Fibroblast of gingiva (primary cell): ENCODE data around the gene DLGAP1.
A peak's percentile ranks its signal among the peaks of the same experiment; 100 is the strongest.

Experiments
- DNase-seq: peaks from one replicate; pipeline ENCODE4 v3.0.0-alpha.2; 2011; ENCODE audit warnings: low read depth

The DLGAP1 gene

GRCh38 chr18:3816610-3817363, 638.3 kb downstream of the DLGAP1 start:
- peak; percentile 97 for DNase-seq

DNA sequence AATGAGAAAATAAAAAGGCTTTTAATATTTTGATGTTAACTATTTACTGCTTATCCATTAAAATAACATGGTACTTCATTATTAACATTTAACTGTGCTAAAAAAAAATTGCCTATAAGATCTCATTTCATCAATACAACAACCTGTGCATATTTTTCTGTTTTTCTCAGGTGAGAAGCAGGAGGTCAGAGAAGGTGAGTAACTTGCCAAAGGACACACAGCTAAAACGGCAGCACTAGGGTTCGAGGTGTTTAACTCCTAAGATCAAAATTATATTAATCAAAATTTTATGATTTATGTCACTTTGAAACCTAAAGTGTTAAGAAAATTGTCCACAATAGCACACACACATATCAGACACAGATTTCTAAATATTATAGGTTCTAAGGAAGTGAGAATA, 639.1 kb downstream of the DLGAP1 start:
- DNase-seq = no peak

GRCh38 chr18:3814816-3815215, 640.3 kb downstream of the DLGAP1 start:
- peak; percentile 36 for DNase-seq

GRCh38 chr18:3810296-3810695, 644.8 kb downstream of the DLGAP1 start:
- no peak for DNase-seq

DNA sequence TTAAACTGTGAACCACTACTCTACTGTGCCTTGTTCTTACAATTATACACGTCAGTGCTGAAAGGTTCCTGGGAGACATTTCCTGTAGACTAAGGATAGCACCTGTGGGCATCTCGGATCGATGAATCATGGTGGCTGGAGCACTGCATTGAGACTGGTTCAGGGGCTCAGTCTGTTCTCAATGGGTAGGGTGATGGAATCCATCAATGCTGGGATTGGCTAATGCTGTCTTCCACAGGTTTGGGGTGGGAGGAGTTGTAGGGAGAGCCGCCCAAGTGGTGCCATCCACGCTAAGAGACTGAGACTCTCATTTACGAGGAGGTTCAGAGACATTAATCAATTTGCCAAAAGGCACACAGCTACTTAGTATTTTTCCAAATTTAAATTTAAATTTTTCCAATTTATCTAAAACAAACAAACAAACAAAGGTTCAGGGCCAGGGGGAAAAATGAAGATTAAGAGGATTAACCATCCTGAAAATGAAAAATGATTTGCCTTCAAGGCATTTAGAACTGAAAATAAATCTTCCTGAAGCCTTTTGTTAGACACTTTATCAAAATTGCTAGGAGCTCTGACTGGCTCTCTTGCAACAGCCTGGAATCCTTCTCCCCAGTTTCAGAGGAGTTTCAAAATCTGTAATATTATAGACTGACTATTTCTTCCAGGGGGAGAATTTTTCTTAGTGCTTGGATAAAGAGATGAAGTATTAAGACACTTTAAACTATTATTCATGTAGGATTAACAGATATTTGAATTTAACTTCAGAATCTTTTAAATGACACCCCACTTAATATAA, 645.9 kb downstream of the DLGAP1 start:
- DNase-seq = no peak

DNA sequence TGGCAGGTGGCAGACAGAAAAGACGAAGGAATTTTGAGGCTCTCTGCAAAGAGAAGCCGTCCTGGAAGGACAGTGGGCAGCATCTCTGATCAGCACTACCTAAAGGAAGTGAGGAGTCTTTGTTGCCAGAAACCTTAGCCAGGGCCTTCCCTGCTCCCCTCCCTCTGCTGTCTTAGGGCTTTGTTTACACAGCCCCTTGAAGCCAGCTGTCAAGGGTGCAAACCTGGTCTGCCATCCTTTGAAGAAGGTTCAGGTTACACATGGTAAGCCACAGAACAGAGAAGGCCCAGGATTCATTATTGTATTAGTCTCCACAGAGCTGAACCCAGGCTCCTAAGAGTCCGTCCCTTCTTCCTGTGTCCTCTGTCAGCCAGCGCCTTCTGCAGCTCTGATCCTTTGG, 648.5 kb downstream of the DLGAP1 start:
- DNase-seq = no peak

GRCh38 chr18:3804336-3804735, 650.8 kb downstream of the DLGAP1 start:
- no peak for DNase-seq

GRCh38 chr18:3803350-3803749, 651.8 kb downstream of the DLGAP1 start:
- no peak for DNase-seq

DNA sequence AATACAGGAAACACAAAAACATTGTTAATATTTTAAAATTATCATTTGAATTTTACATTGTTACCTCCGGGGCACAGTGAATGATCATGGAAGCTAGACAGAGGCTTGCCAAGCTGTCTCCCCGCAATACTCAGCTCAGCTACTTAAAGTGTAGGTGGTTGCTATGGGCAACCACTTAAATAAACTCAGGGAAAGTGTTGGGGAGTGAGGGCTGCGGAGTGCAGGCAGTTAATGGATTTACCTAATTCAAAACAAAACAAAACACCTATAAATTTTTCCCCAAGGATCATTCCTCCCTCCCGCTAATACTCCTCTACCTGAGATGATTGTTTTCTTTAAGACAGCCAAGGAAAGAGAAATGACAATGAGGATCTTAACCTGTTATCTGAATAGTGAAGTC, 655.6 kb downstream of the DLGAP1 start:
- DNase-seq = no peak

DNA sequence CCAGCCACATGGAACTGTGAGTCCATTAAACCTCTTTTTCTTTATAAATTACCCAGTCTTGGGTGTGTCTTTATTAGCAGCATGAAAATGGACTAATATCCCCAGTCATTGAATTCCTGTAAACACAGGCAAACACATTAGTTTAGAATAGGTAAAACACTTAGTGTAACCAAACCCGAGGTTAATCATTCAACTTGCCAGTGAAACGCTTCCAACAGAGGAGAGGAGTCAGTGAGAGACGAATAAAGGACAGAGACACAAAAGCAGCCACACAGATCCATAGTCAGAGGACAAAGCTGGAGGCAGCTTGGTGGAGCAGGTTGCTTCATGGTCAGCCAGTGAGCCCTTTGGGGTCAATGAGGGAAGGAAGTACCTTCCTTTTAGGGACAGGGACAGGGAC, 657.1 kb downstream of the DLGAP1 start:
- no peak for DNase-seq

GRCh38 chr18:3796434-3796833, 658.7 kb downstream of the DLGAP1 start:
- DNase-seq = no peak

- DNase-seq = peak; percentile 29
Observed at GRCh38 chr18:3794537-3795348, 660.4 kb downstream of the DLGAP1 start.

DNA sequence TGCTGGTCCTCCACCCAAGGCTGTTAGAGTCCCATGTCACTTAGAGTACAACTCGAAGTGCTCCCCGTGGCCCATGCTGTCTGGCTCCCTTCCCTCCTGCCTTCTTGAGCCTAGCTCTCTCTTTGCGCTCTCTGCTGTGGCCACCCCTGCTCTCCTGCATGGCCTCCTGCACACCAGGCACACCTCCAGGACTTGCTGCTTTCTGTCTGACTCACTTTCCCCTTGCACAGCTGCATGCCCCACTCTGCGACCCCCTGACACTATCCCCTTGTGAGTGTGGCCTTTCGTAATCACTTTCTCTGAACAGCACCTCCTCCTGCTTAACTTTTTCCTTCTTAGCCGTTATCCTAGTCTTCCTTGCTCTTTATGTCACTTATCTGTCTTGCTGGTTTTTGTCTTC, 661.6 kb downstream of the DLGAP1 start:
- DNase-seq = peak; percentile 12

DNA sequence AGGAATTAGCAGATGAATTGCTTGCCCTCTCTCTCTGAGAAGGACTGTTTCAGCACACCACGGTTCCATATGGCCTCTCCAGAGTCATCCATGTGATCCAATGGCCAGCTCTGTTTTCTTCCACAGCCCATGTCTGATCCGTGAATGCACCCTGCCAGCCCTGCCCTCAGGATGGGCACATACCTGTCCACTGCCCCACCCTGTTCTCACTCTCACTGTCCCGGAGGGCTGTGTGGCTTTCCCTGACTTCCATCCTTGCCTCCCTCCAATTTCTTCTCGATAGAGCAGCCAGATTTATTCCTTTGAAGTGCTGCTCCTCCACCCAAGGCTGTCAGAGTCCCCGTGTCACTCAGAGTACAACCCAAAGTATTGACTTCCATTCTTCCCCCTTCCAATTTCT, 662.0 kb downstream of the DLGAP1 start:
- no peak for DNase-seq

GRCh38 chr18:3792711-3793110, 662.4 kb downstream of the DLGAP1 start:
- DNase-seq = no peak

- DNase-seq = no peak
Observed at GRCh38 chr18:3791238-3791637, 663.9 kb downstream of the DLGAP1 start.

DNA sequence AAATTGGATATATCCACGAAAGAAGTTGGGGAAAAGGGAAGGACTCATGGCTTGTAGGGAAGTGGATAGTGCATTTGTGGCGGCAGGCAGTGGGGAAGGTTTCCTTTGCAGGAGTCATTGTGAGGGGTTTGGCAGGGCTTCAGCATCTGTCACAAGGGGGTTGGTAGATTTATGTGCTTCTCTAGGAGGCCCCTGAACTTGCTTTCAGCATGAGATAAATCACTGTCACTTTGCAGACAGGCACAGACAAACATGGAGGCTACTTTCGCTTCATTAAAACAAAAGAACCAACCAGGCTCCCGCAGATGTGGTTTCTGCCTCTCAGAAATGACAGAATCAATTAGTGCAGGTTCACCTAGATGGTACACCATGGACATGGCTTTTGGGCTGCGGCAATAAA, 664.4 kb downstream of the DLGAP1 start:
- DNase-seq = no peak

GRCh38 chr18:3789525-3789924, 665.6 kb downstream of the DLGAP1 start:
- no peak for DNase-seq

- no peak for DNase-seq
Observed at GRCh38 chr18:3784949-3785348, 670.2 kb downstream of the DLGAP1 start.

- no peak for DNase-seq
Observed at GRCh38 chr18:3782901-3783300, 672.2 kb downstream of the DLGAP1 start.

DNA sequence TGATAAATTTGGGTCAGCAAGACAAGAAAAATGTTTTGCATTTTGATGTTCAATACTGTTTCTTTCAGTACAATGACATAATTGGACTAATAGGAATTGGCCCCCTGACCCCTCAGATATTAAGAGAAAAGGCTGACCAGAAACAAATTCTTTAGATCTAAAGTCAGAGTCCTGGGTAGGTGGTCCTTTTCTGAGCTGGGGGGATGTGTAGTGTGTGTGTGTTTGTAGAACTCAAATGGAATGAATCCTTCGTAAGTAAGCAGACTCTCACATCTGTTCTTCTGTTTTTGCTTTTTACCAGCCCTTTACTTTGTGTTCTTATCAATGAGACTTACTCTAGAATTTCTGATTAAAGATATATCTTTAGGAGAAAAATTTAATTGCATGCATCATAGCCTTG, 677.4 kb downstream of the DLGAP1 start:
- DNase-seq = no peak

- DNase-seq = no peak
Observed at GRCh38 chr18:3777122-3777521, 678.0 kb downstream of the DLGAP1 start.

DNA sequence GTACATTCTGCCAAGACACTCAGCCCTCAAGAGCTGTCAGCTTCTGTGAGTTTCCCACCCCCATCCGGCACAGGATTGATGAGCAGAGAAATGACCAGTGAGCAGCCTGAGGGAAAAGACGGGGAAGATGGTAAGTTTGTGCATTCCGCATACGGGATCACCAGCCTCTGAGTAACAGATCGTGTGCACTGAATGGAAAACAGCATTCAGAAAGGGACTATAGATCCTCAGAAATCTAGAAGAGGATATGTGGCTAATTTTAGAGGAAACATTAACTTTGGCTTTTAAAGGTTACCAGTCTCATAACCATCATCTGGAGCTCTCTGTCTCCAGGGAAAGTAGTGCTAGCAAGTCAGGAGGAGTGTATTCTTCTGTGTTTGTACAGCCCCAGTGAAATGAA, 679.1 kb downstream of the DLGAP1 start:
- no peak for DNase-seq
